GM18526 (cell line): Measurements from ENCODE around the gene IMPACT.

ENCODE experiments used
- POLR2A ChIP-seq: IDR thresholded peaks from 3 replicates; pipeline ENCODE4 v1.6.1; 2011; ENCODE audit not compliant: insufficient read length; ENCODE audit errors: extremely low read depth

The IMPACT gene, protein sequence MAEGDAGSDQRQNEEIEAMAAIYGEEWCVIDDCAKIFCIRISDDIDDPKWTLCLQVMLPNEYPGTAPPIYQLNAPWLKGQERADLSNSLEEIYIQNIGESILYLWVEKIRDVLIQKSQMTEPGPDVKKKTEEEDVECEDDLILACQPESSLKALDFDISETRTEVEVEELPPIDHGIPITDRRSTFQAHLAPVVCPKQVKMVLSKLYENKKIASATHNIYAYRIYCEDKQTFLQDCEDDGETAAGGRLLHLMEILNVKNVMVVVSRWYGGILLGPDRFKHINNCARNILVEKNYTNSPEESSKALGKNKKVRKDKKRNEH

DNA sequence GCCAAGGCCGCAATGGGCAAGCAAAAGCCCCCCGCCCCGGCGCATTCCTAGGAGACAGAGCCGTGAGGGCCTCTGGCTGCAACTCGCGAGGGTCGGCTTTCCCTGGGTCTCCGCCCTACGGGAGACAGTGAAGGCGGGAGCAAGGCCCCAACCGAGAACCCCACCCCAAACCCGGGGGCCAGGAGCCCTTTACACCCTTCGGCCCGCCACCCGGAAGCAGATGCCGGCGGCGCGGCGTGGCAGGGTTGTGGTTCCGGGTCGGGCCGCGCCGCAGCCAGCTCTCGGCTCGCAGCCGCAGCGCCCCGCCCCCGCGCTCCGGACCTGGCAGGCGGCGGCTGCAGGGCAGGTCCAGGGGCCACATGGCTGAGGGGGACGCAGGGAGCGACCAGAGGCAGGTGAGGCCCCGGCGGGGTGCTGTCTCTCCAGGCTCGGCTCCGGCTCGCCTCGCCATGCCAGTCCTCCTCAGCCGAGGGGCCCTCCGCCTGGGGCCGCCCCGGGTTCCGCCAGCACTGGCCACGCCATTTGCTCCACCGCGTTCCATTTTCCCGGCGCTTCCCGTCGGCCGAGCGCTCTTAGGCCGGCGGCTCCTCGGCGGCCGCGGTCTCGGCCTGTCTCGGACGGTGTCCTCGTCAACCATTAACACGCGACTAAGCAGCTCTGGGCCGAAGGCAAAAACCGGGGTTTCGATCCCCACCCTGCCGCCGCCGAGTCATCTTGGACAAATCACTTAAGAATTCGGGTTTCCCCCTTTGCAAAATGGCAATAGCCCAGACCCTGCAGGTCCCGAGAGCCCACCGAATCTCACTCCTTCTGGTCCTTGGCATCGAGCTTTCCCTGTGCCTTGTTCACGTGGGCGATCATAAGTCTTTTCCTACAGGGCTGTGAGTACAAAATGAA, at the start of gene IMPACT:
Gene IMPACT, plus strand, starts transcription at position 273 of the 897 bp plus-strand sequence. Its CDS starts 87 bp downstream, at position 360.
- TF ChIP-seq POLR2A: peak; percentile 55

DNA sequence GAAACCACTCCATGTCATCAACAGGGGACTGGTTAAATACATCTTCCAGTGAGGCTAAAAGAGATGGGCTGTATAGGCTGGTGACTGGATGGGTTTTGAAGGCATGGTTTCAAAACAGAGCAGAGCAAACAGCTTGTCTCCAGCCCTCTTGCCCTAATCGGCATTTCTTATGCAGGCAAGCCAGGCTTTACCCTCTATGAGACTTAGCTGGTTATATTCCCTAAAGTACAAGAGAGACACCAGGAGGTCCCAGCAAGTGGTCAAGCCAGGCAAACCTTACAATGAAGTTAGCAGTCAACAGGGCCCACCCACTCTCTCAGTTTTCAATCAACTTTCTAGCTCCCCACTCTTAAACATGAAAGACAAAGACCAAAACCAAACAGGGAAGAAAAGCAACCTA, 47.9 kb upstream of the IMPACT start:
- TF ChIP-seq POLR2A: no peak

DNA sequence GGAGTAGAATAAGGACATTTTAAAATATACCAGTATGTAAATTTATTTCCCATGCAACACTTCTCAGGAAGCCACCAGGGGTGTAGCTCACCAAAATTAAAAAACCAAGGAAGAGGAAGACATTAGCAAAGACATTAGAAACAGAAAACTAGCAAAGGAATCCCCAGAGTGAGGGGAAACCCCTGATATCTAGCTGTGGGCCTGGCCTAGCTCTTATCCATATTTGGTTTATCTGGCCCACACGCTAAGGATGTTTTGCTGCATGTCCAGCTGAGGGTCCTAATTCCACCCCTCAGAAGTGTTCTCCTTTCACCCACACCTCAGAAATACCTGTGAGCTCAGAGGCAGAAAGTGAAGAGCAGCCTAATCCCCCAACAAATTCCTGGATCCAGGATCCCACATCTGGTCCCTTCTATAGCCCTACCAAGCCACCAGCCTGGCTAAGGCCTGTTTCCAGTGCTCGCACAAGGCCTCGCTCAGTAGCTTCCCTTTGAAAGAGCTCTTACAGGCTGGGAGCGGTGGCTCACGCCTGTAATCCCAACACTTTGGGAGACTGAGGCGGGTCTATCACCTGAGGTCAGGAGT, 46.2 kb upstream of the IMPACT start:
- TF ChIP-seq POLR2A: no peak

DNA sequence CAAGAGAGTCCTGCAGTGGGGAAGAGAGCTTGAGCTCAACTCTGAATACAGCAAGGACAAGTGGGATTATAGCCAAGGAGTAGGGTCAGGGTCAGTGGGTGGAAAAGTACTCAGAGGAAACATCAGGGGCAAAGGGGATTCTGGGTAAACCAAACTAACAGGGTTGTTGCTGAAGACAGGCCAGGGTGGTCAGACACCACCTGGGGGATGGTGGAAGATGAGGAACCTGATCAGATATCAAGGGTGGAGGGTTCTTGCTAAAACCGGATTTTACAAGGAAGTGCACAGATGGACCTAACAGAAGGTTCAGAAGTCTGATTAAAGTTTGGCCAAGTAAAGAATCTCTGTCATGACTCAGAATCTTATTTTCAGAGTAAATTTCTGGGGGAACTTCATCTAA, 45.3 kb upstream of the IMPACT start:
- TF ChIP-seq POLR2A: no peak

DNA sequence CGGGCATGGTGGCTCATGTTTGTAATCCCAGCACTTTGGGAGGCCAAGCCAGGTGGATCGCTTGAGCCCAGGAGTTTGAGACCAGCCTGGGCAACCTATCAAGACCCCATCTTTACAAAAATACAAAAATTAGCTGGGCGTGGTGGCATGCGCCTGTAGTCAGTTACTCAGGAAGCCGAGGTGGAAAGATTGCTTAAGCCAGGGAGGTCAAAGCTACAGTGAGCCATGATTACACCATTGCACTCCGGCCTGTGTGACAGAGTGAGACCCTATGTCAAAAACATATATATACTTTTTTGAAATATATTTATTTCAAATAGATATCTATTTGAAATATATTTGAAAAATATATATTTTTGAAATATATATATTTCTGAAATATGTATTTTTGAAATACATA, 39.8 kb upstream of the IMPACT start:
- TF ChIP-seq POLR2A: no peak

DNA sequence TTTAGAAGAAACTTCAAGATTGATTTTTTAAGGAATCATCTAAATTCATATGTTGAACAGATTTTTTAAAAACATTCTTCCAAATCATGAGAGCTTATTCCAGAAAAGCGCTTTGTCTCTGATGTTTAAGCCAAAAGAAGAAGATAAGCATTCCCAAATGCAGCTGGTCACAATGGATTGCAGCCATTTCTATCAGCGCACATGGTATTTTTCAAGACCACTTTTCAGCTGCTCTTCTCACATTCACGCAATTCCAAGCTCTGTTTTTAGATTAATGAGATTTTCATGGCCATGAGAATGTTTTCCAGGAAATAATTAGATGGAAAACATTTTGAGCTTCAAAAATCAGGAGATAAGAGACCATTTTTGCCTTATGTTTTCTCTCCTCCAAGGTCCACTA, 37.5 kb upstream of the IMPACT start:
- TF ChIP-seq POLR2A: no peak

DNA sequence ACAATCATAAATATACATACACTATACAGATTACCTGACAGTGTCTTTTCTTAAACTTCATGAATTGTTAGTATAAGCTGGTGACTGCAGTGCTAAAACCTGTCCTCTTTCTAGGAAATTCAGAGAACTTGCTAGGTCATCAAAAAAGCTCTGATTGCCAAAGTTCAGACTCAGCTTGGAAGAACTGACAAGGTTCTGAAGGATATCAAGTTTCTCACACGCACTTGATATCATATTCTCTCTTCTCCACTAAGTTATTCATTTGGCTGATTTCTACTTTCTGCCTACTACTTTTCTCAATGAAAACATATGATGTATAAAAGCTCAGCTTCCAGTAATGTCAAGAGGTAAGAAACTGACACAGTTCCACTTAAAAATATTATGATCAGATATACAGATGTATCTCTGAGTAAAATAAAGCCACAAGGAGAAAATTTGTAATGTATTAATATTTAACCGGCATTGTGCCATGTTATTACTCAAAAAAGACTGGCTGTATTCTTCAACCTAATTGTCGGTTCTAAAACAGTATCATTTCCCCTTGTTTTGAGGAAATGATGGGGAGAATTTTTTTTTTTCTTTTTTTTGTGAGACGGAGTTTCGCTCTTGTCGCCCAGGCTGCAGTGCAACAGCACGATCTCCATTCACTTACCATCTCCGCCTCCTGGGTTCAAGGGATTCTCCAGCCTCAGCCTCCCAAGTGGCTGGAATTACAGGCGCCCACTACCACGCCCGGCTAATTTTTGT, 31.2 kb upstream of the IMPACT start:
- no peak for TF ChIP-seq POLR2A

DNA sequence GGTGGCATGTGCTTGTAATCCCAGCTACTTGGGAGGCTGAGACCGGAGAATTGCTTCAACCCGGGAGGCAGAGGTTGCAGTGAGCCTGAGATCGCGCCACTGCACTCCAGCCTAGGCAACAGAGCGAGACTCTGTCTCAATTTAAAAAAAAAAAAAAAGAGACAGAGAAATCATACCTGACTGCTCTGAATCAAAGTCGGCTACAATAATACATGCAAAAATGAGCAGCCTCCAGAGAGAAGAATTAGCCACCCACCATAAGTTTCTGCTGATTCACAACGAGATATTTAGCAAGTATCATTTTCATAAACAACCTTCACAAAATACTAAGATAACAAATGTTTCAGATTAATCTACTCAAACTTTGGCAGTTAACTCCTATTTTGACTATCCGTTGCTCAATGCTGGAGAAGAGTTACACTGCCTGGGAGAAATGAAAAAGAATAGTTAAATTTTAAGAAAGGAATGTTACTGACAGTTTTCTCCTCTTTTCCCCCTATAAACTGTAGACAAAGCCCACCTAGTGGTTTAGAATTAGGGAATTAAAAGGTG, 30.3 kb upstream of the IMPACT start:
- no peak for TF ChIP-seq POLR2A

DNA sequence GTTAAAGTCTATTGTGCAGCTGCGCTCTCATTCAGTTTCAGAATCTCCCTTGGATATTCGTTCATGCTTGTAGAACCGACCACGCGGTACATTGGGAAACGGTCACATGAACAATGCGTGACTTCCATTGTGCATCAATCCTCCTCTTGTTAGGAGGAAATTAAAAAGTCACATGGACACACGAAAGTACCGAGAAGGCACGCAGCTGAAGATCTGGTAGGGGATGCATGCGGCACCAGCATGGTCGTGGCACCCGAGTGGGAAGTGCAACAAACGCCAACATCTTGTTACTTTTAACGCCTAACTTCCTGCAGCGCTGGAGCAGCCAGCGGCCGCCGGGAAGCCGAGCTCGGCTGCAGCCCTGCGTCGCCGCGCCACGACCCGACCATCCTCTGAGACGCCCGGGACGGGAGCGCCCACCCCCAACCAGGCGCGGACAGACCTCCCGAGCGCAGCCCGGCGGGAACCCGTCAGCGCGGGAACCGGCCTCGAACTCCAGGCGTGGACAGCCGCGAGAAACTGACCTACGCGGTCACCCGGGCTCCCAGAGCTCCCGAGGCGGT, 29.3 kb upstream of the IMPACT start:
- no peak for TF ChIP-seq POLR2A

DNA sequence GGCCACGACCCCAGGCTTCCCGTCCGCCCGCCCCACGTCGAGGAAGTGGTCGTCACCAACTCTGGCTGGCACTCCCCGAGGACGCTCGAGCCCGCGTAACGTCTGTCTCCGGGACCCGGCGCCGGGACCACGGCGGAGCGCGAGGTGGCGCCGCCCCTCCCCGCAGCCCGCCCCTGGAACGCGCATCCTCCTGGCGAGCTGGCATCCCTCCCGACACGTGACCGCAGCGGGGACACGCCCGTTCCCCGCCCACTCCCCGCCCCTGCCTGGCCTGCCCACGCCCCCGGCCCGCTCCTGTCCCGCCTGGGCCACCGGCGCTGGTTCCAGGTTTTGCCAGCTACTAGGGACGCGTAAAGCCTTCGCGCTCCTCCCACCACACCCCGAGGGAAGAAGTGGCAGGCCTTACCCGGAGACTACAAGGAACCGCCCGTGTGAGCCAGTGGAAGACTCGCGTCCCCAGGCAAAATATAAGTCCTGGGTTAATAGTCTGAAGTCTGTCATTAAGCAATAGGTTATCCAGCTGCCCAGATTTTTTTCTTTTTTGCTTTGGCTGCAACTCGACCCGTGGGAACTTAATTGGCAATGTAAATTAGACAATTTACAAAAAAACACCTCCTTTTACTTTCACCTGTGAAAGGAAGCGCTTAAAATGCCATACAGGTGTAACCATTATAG, 28.6 kb upstream of the IMPACT start, which contains the start of gene OSBPL1A:
Gene OSBPL1A, minus strand, starts transcription at position 131 of the 675 bp plus-strand sequence. CDS start 20,291 bp downstream, outside the sequence.
- no peak for TF ChIP-seq POLR2A

DNA sequence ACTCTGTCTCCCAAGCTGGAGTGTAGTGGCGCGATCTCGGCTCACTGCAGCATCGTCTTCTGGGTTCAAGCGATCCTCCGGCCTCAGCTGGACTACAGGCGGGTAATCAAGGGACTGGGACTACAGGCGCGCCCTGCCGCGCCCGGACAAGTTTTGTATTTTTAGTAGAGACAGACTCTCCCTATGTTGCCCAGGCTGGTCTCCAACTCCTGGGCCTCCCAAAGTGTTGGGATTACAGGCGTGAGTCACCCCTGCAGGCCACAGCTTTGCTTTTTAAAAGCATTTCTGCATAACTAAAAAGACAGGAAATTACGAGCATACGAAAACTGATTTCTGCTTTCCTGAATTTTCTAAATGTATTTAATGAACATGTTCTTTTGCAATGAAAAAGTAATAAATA, 27.9 kb upstream of the IMPACT start:
- no peak for TF ChIP-seq POLR2A

DNA sequence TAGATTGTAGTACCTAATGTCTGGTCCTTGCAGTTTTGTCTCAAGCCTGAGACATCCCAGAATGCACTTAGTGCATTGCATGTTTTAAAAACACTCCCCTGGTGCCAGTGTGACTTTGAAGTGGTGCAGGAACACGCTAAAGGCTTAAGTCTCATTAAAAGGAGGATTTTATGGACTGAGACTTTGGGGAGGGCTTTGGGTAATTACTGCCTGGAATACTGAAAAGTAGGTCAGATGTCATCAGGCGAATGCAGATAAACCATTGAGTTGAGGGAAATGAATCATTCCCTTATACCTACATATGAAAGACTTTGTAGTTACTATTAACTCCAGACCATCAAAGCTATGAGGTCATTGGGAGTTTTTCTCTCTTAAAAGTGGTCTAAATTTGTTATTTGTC, 25.9 kb upstream of the IMPACT start:
- no peak for TF ChIP-seq POLR2A

DNA sequence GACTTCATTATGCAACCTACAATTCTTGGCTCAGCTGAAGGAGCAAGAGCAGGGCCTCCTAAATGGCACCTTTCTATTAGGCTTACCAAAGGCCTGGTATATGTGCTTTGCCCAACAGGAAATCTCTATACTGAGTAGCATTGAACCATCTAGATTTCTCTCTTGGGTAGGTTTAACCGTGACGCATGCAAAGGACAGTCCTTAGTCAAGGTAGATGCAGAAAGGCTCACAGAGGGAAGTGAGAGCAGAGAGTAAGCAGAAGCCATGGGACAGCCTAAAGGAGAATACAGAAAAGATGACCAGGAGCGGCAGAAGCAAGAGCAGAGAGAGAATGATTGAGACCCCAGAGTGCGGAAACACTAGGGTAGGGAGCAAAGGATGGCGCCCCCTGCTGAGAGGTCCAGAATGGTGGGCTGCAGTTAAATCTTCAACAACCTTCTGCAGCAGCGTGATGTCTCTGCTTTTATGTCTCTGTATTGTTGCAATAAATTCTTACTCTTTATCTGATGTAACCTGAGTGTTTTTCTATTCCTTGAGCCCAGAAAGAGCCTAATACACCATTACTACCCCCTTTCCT, 24.2 kb upstream of the IMPACT start:
- no peak for TF ChIP-seq POLR2A

DNA sequence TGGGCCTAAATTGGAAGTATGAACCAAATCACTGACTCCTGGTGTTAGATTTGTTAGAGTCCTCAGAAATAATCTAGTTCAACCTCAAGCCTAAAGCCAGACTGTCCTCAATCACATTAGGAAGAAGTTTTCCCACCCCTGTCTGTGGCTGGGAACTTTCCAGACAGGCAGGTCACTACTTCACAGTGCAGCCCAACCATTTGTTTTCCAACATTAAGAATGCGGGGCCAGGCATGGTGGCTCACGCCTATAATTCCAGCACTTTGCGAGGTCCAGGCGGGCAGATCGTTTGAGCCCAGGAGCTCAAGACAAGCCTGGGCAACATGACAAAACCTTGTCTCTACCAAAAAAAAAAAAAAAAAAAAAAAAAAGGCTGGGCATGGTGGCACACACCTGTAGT, 23.4 kb upstream of the IMPACT start:
- no peak for TF ChIP-seq POLR2A
